ENCODE results near the gene PDCD7. TPM values are rescaled to one million over a fixed set of nuclear protein-coding genes. Genes with fewer than 3 reads are reported as not detected.
"Not testable (repeated sequence)": the region's sequence is repeated elsewhere in the genome, so short reads cannot be mapped to it uniquely, and the experiment has no call there.

Gene PDCD7
- total RNA-seq, 1 experiment from 2014 or later: 23.4 TPM

GRCh38 chr15:65099801-65100200, 33.8 kb downstream of the PDCD7 start:
- H3K27ac ChIP-seq (ENCODE audit: low read length); H3K4me1 ChIP-seq (ENCODE audit: low read length); H3K4me2 ChIP-seq (ENCODE audit: low read depth, low read length, poor library complexity, severe bottlenecking); H3K9ac ChIP-seq (ENCODE audit: low read length); H4K20me1 ChIP-seq (ENCODE audit: insufficient read depth, low read depth, low read length); DNase-seq; H3K4me3 ChIP-seq (ENCODE audit: low read length); H3K9me2 ChIP-seq (replicated peaks; ENCODE audit: insufficient read depth, low read length); H3K79me2 ChIP-seq (ENCODE audit: low read length); H2AFZ ChIP-seq (ENCODE audit: low read length); H3K27me3 ChIP-seq (ENCODE audit: low read length); H3K9me3 ChIP-seq (ENCODE audit: low read length): not testable (repeated sequence)
- peaks cover 11% of the 10 kb centered on the region for H3K36me3 ChIP-seq (ENCODE audit: insufficient read depth, low read length)

GRCh38 chr15:65099336-65099735, 34.3 kb downstream of the PDCD7 start:
- Histone ChIP-seq H3K9ac (ENCODE audit: low read length) (no peak overlapping the region), H3K79me2 (ENCODE audit: low read length) (no peaks in the 10 kb centered on the region), H3K9me2 (replicated peaks; ENCODE audit: insufficient read depth, low read length) (no peaks in the 10 kb centered on the region), H3K36me3 (ENCODE audit: insufficient read depth, low read length) (peaks cover 11% of the 10 kb centered on the region), H3K4me1 (ENCODE audit: low read length) (no peaks in the 10 kb centered on the region), H2AFZ (ENCODE audit: low read length) (no peak overlapping the region), H4K20me1 (ENCODE audit: insufficient read depth, low read depth, low read length) (no peaks in the 10 kb centered on the region), H3K9me3 (ENCODE audit: low read length) (no peaks in the 10 kb centered on the region), H3K4me2 (ENCODE audit: low read depth, low read length, poor library complexity, severe bottlenecking) (no peak overlapping the region), H3K4me3 (ENCODE audit: low read length) (no peak overlapping the region), H3K27ac (ENCODE audit: low read length) (no peak overlapping the region), H3K27me3 (ENCODE audit: low read length) (no peaks in the 10 kb centered on the region)
- no peak for DNase-seq

GRCh38 chr15:65097651-65098263, 35.9 kb downstream of the PDCD7 start:
- DNase-seq: no peak
- Histone ChIP-seq H3K9me2 (replicated peaks; ENCODE audit: insufficient read depth, low read length) (no peaks in the 10 kb centered on the region), H3K9ac (ENCODE audit: low read length) (no peak overlapping the region), H3K9me3 (ENCODE audit: low read length) (no peaks in the 10 kb centered on the region), H4K20me1 (ENCODE audit: insufficient read depth, low read depth, low read length) (no peaks in the 10 kb centered on the region), H3K4me3 (ENCODE audit: low read length) (no peak overlapping the region), H3K27ac (ENCODE audit: low read length) (no peak overlapping the region), H2AFZ (ENCODE audit: low read length) (no peak overlapping the region), H3K36me3 (ENCODE audit: insufficient read depth, low read length) (peaks cover 11% of the 10 kb centered on the region), H3K4me1 (ENCODE audit: low read length) (no peaks in the 10 kb centered on the region), H3K4me2 (ENCODE audit: low read depth, low read length, poor library complexity, severe bottlenecking) (no peak overlapping the region), H3K27me3 (ENCODE audit: low read length) (no peaks in the 10 kb centered on the region), H3K79me2 (ENCODE audit: low read length) (no peaks in the 10 kb centered on the region)

GRCh38 chr15:65096481-65097385, 36.9 kb downstream of the PDCD7 start:
- no peak for DNase-seq
- no peaks in the 10 kb centered on the region for H3K79me2 ChIP-seq (ENCODE audit: low read length)
- no peak overlapping the region for H3K4me3 ChIP-seq (ENCODE audit: low read length)
- no peaks in the 10 kb centered on the region for H3K9me2 ChIP-seq (replicated peaks; ENCODE audit: insufficient read depth, low read length)
- H3K27me3 ChIP-seq (ENCODE audit: low read length): no peaks in the 10 kb centered on the region
- H3K27ac ChIP-seq (ENCODE audit: low read length): no peak overlapping the region
- no peak overlapping the region for H2AFZ ChIP-seq (ENCODE audit: low read length)
- H3K4me1 ChIP-seq (ENCODE audit: low read length): no peaks in the 10 kb centered on the region
- no peak overlapping the region for H3K9ac ChIP-seq (ENCODE audit: low read length)
- H3K36me3 ChIP-seq (ENCODE audit: insufficient read depth, low read length): peaks cover 11% of the 10 kb centered on the region
- no peaks in the 10 kb centered on the region for H4K20me1 ChIP-seq (ENCODE audit: insufficient read depth, low read depth, low read length)
- H3K9me3 ChIP-seq (ENCODE audit: low read length): no peaks in the 10 kb centered on the region
- H3K4me2 ChIP-seq (ENCODE audit: low read depth, low read length, poor library complexity, severe bottlenecking): no peak overlapping the region

- Histone ChIP-seq H3K27ac (ENCODE audit: low read length) (no peak overlapping the region), H3K9me3 (ENCODE audit: low read length) (no peaks in the 10 kb centered on the region), H3K36me3 (ENCODE audit: insufficient read depth, low read length) (peaks cover 4% of the 10 kb centered on the region), H3K4me1 (ENCODE audit: low read length) (no peaks in the 10 kb centered on the region), H2AFZ (ENCODE audit: low read length) (no peak overlapping the region), H3K9ac (ENCODE audit: low read length) (no peak overlapping the region), H3K27me3 (ENCODE audit: low read length) (no peaks in the 10 kb centered on the region), H3K79me2 (ENCODE audit: low read length) (no peaks in the 10 kb centered on the region), H3K9me2 (replicated peaks; ENCODE audit: insufficient read depth, low read length) (no peaks in the 10 kb centered on the region), H3K4me2 (ENCODE audit: low read depth, low read length, poor library complexity, severe bottlenecking) (no peak overlapping the region), H4K20me1 (ENCODE audit: insufficient read depth, low read depth, low read length) (no peaks in the 10 kb centered on the region), H3K4me3 (ENCODE audit: low read length) (no peak overlapping the region)
- DNase-seq: no peak
Measured at GRCh38 chr15:65095747-65096104, 37.9 kb downstream of the PDCD7 start.

GRCh38 chr15:65095011-65095746, 38.4 kb downstream of the PDCD7 start:
- no peak overlapping the region for H3K4me2 ChIP-seq (ENCODE audit: low read depth, low read length, poor library complexity, severe bottlenecking)
- no peak for DNase-seq
- no peak overlapping the region for H3K27ac ChIP-seq (ENCODE audit: low read length)
- no peaks in the 10 kb centered on the region for H3K27me3 ChIP-seq (ENCODE audit: low read length)
- no peak overlapping the region for H2AFZ ChIP-seq (ENCODE audit: low read length)
- H3K4me3 ChIP-seq (ENCODE audit: low read length): no peak overlapping the region
- H3K9ac ChIP-seq (ENCODE audit: low read length): no peak overlapping the region
- no peaks in the 10 kb centered on the region for H3K9me2 ChIP-seq (replicated peaks; ENCODE audit: insufficient read depth, low read length)
- no peaks in the 10 kb centered on the region for H4K20me1 ChIP-seq (ENCODE audit: insufficient read depth, low read depth, low read length)
- no peaks in the 10 kb centered on the region for H3K4me1 ChIP-seq (ENCODE audit: low read length)
- peaks cover 3% of the 10 kb centered on the region for H3K36me3 ChIP-seq (ENCODE audit: insufficient read depth, low read length)
- H3K79me2 ChIP-seq (ENCODE audit: low read length): no peaks in the 10 kb centered on the region
- H3K9me3 ChIP-seq (ENCODE audit: low read length): no peaks in the 10 kb centered on the region

- Histone ChIP-seq H3K9ac (ENCODE audit: low read length) (no peak overlapping the region), H3K4me3 (ENCODE audit: low read length) (no peak overlapping the region), H2AFZ (ENCODE audit: low read length) (no peak overlapping the region), H4K20me1 (ENCODE audit: insufficient read depth, low read depth, low read length) (no peaks in the 10 kb centered on the region), H3K79me2 (ENCODE audit: low read length) (no peaks in the 10 kb centered on the region), H3K9me2 (replicated peaks; ENCODE audit: insufficient read depth, low read length) (no peaks in the 10 kb centered on the region), H3K4me2 (ENCODE audit: low read depth, low read length, poor library complexity, severe bottlenecking) (no peak overlapping the region), H3K9me3 (ENCODE audit: low read length) (no peaks in the 10 kb centered on the region), H3K27ac (ENCODE audit: low read length) (no peak overlapping the region), H3K27me3 (ENCODE audit: low read length) (no peaks in the 10 kb centered on the region), H3K4me1 (ENCODE audit: low read length) (no peaks in the 10 kb centered on the region), H3K36me3 (ENCODE audit: insufficient read depth, low read length) (peaks cover 1% of the 10 kb centered on the region)
- DNase-seq: no peak
Measured at GRCh38 chr15:65094294-65094995, 39.2 kb downstream of the PDCD7 start.

GRCh38 chr15:65093793-65094170, 39.8 kb downstream of the PDCD7 start:
- not testable (repeated sequence) for H3K27ac ChIP-seq (ENCODE audit: low read length); H3K4me2 ChIP-seq (ENCODE audit: low read depth, low read length, poor library complexity, severe bottlenecking); H3K27me3 ChIP-seq (ENCODE audit: low read length); DNase-seq; H3K9me2 ChIP-seq (replicated peaks; ENCODE audit: insufficient read depth, low read length); H3K4me1 ChIP-seq (ENCODE audit: low read length); H2AFZ ChIP-seq (ENCODE audit: low read length); H3K9ac ChIP-seq (ENCODE audit: low read length); H3K9me3 ChIP-seq (ENCODE audit: low read length); H3K36me3 ChIP-seq (ENCODE audit: insufficient read depth, low read length); H3K4me3 ChIP-seq (ENCODE audit: low read length); H3K79me2 ChIP-seq (ENCODE audit: low read length); H4K20me1 ChIP-seq (ENCODE audit: insufficient read depth, low read depth, low read length)
